Measurements from ENCODE around the gene CEACAM5.
"Not testable (repeated sequence)": the region's sequence is repeated elsewhere in the genome, so short reads cannot be mapped to it uniquely, and the experiment has no call there.

CEACAM5 gene

GRCh38 chr19:41758846-41759245 is 50.4 kb downstream of the CEACAM5 start:
- Histone ChIP-seq H3K9me3 (ENCODE audit: insufficient read depth, low read length) (no peaks in the 10 kb centered on the region), H3K9me2 (replicated peaks; ENCODE audit: insufficient read depth, low read length) (no peaks in the 10 kb centered on the region), H3K79me2 (ENCODE audit: insufficient read depth, low read length) (no peaks in the 10 kb centered on the region), H3F3A (ENCODE audit: insufficient read depth) (no peaks in the 10 kb centered on the region), H4K20me1 (ENCODE audit: low read depth, low read length) (no peaks in the 10 kb centered on the region), H3K27me3 (ENCODE audit: low read length) (no peaks in the 10 kb centered on the region), H3K4me2 (ENCODE audit: low read depth, low read length, poor library complexity, severe bottlenecking) (no peak overlapping the region), H2AFZ (ENCODE audit: low read depth, low read length, severe bottlenecking) (no peak overlapping the region), H3K36me3 (ENCODE audit: low read length) (no peaks in the 10 kb centered on the region), H3K4me3 (ENCODE audit: insufficient read depth, low read length, poor library complexity, severe bottlenecking) (no peak overlapping the region), H3K9ac (ENCODE audit: low read length) (no peak overlapping the region), H3K27ac (ENCODE audit: low read depth, low read length) (no peak overlapping the region)
- TF ChIP-seq CTCF (IDR thresholded peaks at IDR 0.05; ENCODE audit: insufficient read depth, low read length, poor library complexity, severe bottlenecking) (no peak), EZH2phosphoT487 (conservative IDR thresholded peaks at IDR 0.05; ENCODE audit: low read length) (no peak)

DNA sequence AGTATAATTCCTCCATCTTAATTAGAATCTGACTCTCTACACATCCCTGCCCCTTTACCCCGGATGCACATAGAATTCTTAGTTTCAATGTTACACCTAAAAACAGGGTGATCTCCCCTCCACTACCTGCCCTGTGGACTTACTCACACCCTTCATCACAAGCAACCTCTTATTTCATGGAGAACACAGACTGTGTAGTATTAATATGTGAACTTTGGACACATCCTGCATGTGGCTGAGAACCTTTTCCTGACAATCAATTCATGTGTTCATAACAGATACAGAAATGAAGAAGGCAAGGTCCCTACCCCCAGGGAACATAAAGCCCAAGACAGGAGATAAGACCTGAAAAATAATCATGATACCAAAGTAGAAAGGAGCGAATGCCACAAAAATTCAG is 58.7 kb downstream of the CEACAM5 start:
- Histone ChIP-seq H3K27ac (ENCODE audit: low read depth, low read length) (no peak overlapping the region), H3K9ac (ENCODE audit: low read length) (no peak overlapping the region), H3K9me2 (replicated peaks; ENCODE audit: insufficient read depth, low read length) (no peaks in the 10 kb centered on the region), H3K79me2 (ENCODE audit: insufficient read depth, low read length) (no peaks in the 10 kb centered on the region), H3K4me3 (ENCODE audit: insufficient read depth, low read length, poor library complexity, severe bottlenecking) (no peak overlapping the region), H3K36me3 (ENCODE audit: low read length) (no peaks in the 10 kb centered on the region), H3K9me3 (ENCODE audit: insufficient read depth, low read length) (no peaks in the 10 kb centered on the region), H3K27me3 (ENCODE audit: low read length) (no peaks in the 10 kb centered on the region), H3F3A (ENCODE audit: insufficient read depth) (no peaks in the 10 kb centered on the region), H2AFZ (ENCODE audit: low read depth, low read length, severe bottlenecking) (no peak overlapping the region), H4K20me1 (ENCODE audit: low read depth, low read length) (no peaks in the 10 kb centered on the region), H3K4me2 (ENCODE audit: low read depth, low read length, poor library complexity, severe bottlenecking) (no peak overlapping the region)
- TF ChIP-seq EZH2phosphoT487 (conservative IDR thresholded peaks at IDR 0.05; ENCODE audit: low read length): no peak
- TF ChIP-seq CTCF (IDR thresholded peaks at IDR 0.05; ENCODE audit: insufficient read depth, low read length, poor library complexity, severe bottlenecking): no peak

- H3K27me3 ChIP-seq (ENCODE audit: low read length); H3K27ac ChIP-seq (ENCODE audit: low read depth, low read length); H4K20me1 ChIP-seq (ENCODE audit: low read depth, low read length); H3K4me2 ChIP-seq (ENCODE audit: low read depth, low read length, poor library complexity, severe bottlenecking); H3K9me2 ChIP-seq (replicated peaks; ENCODE audit: insufficient read depth, low read length); H3F3A ChIP-seq (ENCODE audit: insufficient read depth); H3K79me2 ChIP-seq (ENCODE audit: insufficient read depth, low read length); H3K4me3 ChIP-seq (ENCODE audit: insufficient read depth, low read length, poor library complexity, severe bottlenecking); H3K36me3 ChIP-seq (ENCODE audit: low read length); H3K9me3 ChIP-seq (ENCODE audit: insufficient read depth, low read length); H2AFZ ChIP-seq (ENCODE audit: low read depth, low read length, severe bottlenecking); H3K9ac ChIP-seq (ENCODE audit: low read length): not testable (repeated sequence)
Measured at GRCh38 chr19:41768105-41768504, 59.7 kb downstream of the CEACAM5 start.

GRCh38 chr19:41769608-41770007 is 61.2 kb downstream of the CEACAM5 start:
- Histone ChIP-seq H3F3A (ENCODE audit: insufficient read depth) (no peaks in the 10 kb centered on the region), H3K9me2 (replicated peaks; ENCODE audit: insufficient read depth, low read length) (no peaks in the 10 kb centered on the region), H3K36me3 (ENCODE audit: low read length) (no peaks in the 10 kb centered on the region), H3K27me3 (ENCODE audit: low read length) (no peaks in the 10 kb centered on the region), H3K9ac (ENCODE audit: low read length) (no peak overlapping the region), H4K20me1 (ENCODE audit: low read depth, low read length) (no peaks in the 10 kb centered on the region), H3K4me3 (ENCODE audit: insufficient read depth, low read length, poor library complexity, severe bottlenecking) (no peak overlapping the region), H3K27ac (ENCODE audit: low read depth, low read length) (no peak overlapping the region), H3K4me2 (ENCODE audit: low read depth, low read length, poor library complexity, severe bottlenecking) (no peak overlapping the region), H2AFZ (ENCODE audit: low read depth, low read length, severe bottlenecking) (no peak overlapping the region), H3K79me2 (ENCODE audit: insufficient read depth, low read length) (no peaks in the 10 kb centered on the region), H3K9me3 (ENCODE audit: insufficient read depth, low read length) (no peaks in the 10 kb centered on the region)
- no peak for TF ChIP-seq CTCF (IDR thresholded peaks at IDR 0.05; ENCODE audit: insufficient read depth, low read length, poor library complexity, severe bottlenecking)
- no peak for TF ChIP-seq EZH2phosphoT487 (conservative IDR thresholded peaks at IDR 0.05; ENCODE audit: low read length)
